Retinal pigment epithelial cell (primary cell): ENCODE measurements around the gene XYLT2.
"Not testable (repeated sequence)": the region's sequence is repeated elsewhere in the genome, so short reads cannot be mapped to it uniquely, and the experiment has no call there.

Source experiments
- DNase-seq: peaks from one replicate; pipeline ENCODE4 v3.0.0-alpha.2; 2010; ENCODE audit warnings: low read depth
- H3K4me3 ChIP-seq: 2 replicates; pipeline ENCODE4 v1.5.1; 2011; ENCODE audit warnings: mild to moderate bottlenecking, low read length, control low read depth, moderate library complexity
- CTCF ChIP-seq: conservative IDR thresholded peaks from 2 replicates; pipeline ENCODE4 v1.5.1; 2011; ENCODE audit warnings: low read depth, low read length, control low read depth, inconsistent platforms

The XYLT2 gene

GRCh38 chr17:50330151-50330775, 15.7 kb upstream of the XYLT2 start:
- no peak for TF ChIP-seq CTCF
- H3K4me3 ChIP-seq, result no peak overlapping the region
- no peak for DNase-seq

- DNase-seq, result peak; percentile 24
- TF ChIP-seq CTCF, result no peak
- H3K4me3 ChIP-seq, result no peak overlapping the region
These were observed 14.7 kb upstream of the XYLT2 start for GRCh38 chr17:50331085-50331791.

DNA sequence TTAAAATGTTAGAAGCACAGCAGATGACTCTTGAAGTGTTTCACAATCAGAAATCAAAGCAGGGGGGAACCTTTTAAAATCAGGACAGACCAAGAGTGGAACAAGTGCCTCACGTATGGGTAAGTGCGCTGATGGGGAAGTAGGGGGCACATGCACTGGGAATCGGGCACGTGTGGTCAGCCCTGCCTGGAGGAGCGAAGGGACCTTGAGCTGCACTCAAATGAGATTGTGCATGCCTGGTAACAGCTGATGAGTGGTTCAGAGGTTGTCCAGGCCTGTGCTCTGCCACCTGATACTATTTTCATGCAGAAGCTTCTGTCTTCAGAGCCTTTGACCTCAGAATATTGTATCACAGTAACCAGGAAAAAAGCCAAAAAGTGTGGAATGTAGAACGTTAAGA, 13.7 kb upstream of the XYLT2 start:
- TF ChIP-seq CTCF, result no peak
- H3K4me3 ChIP-seq, result no peak overlapping the region

DNA sequence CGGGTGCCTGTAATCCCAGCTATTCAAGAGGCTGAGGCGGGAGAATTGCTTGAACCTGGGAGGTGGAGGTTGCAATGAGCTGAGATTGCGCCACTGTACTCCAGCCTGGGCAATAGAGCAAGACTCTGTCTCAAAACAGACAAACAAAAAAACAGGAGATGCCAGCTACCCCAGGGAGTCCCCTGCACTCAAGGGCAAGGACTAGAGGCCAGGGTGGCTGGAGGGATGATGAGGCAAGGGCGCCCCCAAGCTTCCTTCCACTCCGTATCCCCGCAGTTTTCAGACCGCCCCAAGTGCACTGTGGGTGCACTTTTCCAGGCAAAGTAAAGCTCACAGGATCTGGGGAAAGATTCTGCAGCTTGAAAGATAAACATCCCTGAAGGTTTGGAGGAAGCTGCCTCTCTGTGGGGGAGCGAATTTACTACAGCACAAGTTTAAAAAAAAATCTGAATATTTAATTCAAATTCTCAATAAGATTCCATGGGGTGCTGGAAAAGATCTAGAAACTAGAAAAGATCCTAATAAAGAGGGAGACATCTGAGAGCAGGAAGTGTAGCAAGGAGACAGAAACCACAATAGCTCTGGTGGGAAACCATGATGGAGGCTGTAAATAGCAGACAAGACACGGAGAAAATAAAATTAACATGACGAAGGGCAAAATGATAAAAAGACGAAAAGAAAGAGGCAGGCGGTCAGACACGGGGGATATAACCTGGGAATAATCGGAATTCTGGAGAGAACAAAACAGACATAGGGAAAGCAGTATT, 12.5 kb upstream of the XYLT2 start:
- DNase-seq, H3K4me3 ChIP-seq: not testable (repeated sequence)

More for the DNA sequence above, 13.7 kb upstream of the XYLT2 start:
- DNase-seq, result no peak

- no peak for TF ChIP-seq CTCF
- DNase-seq, result no peak
- no peak overlapping the region for H3K4me3 ChIP-seq
These were observed 8.0 kb upstream of the XYLT2 start for GRCh38 chr17:50337956-50338355.

DNA sequence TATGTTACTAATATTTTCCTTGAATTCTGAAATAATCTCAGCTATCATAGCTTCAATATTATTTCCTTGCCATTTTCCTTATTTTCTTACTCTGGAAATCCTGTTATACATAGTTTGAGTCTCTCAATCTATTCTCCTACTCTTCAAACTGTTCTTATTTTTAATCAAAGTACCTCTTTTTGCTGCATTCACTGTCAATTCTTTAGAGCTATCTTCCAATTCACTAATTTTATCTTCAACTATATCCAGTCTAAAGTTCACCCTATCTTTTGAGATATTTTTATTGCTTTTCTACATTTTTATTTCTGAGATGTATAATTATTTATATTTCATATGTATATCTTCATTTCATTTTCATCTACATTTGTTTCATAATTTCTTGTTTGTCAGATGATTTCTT, 7.3 kb upstream of the XYLT2 start:
- no peak for TF ChIP-seq CTCF
- no peak overlapping the region for H3K4me3 ChIP-seq
- DNase-seq, result no peak

GRCh38 chr17:50339381-50339780, 6.5 kb upstream of the XYLT2 start:
- no peak overlapping the region for H3K4me3 ChIP-seq
- DNase-seq, result no peak
- no peak for TF ChIP-seq CTCF
